ENCODE measurements around the gene KRT3. TPM values are rescaled to one million over a fixed set of nuclear protein-coding genes. Genes with fewer than 3 reads are reported as not detected.
"Not testable (repeated sequence)": the region's sequence is repeated elsewhere in the genome, so short reads cannot be mapped to it uniquely, and the experiment has no call there.

Gene KRT3
- total RNA-seq, 1 donor from 2014 or later, result under 0.01 TPM

DNA sequence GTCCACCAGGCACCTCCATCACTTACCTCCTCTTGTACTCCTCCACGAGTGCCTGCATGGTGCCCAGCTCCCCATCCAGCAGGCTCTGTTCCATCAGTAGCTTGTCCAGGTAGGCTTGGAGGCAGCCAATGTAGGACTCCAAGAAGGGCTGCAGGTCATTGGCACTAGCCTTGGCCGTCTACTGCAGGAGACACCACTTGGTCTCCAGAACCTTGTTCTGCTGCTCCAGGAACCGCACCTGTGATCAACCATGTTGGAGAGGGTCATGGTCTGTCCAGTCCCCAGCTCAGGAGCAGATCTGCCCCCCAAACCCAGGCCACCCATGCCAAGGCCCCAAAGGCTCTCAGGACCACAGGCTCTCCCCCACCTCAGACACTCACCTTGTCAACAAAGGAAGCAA lies 42.6 kb downstream of the KRT3 start:
- no peak for DNase-seq (ENCODE audit: low read depth)
- no peak for FAIRE-seq
- TF ChIP-seq, protein P1, sequence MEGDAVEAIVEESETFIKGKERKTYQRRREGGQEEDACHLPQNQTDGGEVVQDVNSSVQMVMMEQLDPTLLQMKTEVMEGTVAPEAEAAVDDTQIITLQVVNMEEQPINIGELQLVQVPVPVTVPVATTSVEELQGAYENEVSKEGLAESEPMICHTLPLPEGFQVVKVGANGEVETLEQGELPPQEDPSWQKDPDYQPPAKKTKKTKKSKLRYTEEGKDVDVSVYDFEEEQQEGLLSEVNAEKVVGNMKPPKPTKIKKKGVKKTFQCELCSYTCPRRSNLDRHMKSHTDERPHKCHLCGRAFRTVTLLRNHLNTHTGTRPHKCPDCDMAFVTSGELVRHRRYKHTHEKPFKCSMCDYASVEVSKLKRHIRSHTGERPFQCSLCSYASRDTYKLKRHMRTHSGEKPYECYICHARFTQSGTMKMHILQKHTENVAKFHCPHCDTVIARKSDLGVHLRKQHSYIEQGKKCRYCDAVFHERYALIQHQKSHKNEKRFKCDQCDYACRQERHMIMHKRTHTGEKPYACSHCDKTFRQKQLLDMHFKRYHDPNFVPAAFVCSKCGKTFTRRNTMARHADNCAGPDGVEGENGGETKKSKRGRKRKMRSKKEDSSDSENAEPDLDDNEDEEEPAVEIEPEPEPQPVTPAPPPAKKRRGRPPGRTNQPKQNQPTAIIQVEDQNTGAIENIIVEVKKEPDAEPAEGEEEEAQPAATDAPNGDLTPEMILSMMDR (IDR thresholded peaks at IDR 0.05; ENCODE audit: insufficient read depth, low read length, severe bottlenecking), result no peak
- Histone ChIP-seq H3K27me3 (ENCODE audit: control insufficient read depth, insufficient read depth, low read length) (peaks cover 6% of the 10 kb centered on the region), H3K4me3 (ENCODE audit: low read depth, low read length) (no peak overlapping the region), H3K36me3 (ENCODE audit: control insufficient read depth, insufficient read depth, low read length) (no peaks in the 10 kb centered on the region)

DNA sequence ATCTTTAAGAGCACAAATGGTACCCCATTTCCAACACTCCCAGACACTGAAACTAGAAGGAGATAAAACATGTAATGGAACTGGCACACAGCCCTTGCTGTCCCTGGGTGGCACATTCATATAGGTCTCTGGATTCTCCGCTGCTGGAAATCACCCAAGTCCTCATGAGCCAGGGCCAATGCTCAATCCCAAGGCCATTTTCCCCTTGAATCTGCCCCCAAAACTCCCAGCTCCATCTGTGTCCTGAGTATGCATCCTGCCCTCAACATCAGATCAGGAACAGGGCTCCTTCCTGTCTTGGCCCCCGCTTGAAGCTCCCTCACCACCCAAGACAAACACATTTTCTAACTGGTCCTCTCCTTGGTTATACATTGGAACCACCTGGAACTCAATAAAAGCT lies 43.4 kb downstream of the KRT3 start:
- H3K4me3 ChIP-seq (ENCODE audit: low read depth, low read length), result no peak overlapping the region
- H3K27me3 ChIP-seq (ENCODE audit: control insufficient read depth, insufficient read depth, low read length), result peaks cover 6% of the 10 kb centered on the region
- DNase-seq (ENCODE audit: low read depth) (no peak), FAIRE-seq (no peak)
- no peaks in the 10 kb centered on the region for H3K36me3 ChIP-seq (ENCODE audit: control insufficient read depth, insufficient read depth, low read length)
- TF ChIP-seq, protein P1 (IDR thresholded peaks at IDR 0.05; ENCODE audit: insufficient read depth, low read length, severe bottlenecking), result no peak

GRCh38 chr12:52751795-52752194 lies 44.1 kb downstream of the KRT3 start:
- no peak overlapping the region for H3K4me3 ChIP-seq (ENCODE audit: low read depth, low read length)
- no peaks in the 10 kb centered on the region for H3K36me3 ChIP-seq (ENCODE audit: control insufficient read depth, insufficient read depth, low read length)
- H3K27me3 ChIP-seq (ENCODE audit: control insufficient read depth, insufficient read depth, low read length), result peaks cover 6% of the 10 kb centered on the region
- TF ChIP-seq, protein P1 (IDR thresholded peaks at IDR 0.05; ENCODE audit: insufficient read depth, low read length, severe bottlenecking), result no peak
- FAIRE-seq (no peak), DNase-seq (ENCODE audit: low read depth) (no peak)

DNA sequence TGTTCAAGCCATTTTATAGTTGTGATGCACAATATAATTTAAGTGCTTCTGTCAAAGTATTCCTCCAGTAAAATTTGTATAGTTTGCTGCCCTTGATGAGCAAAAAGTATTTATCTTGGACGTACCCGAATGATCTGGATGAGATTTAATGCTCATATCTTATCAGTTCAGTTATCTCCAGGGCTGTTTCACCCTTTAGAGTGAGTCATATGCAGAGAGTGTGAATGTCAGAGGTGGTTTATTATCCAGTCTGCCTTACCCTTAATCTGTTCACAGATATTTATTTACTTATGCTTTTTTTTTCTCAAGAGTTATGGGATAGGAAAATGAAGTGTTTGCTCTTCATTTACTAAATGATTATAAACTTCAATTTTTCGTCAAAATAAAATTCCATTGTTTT lies 45.4 kb downstream of the KRT3 start:
- not testable (repeated sequence) for DNase-seq (ENCODE audit: low read depth); FAIRE-seq; H3K27me3 ChIP-seq (ENCODE audit: control insufficient read depth, insufficient read depth, low read length); H3K4me3 ChIP-seq (ENCODE audit: low read depth, low read length); H3K36me3 ChIP-seq (ENCODE audit: control insufficient read depth, insufficient read depth, low read length)

DNA sequence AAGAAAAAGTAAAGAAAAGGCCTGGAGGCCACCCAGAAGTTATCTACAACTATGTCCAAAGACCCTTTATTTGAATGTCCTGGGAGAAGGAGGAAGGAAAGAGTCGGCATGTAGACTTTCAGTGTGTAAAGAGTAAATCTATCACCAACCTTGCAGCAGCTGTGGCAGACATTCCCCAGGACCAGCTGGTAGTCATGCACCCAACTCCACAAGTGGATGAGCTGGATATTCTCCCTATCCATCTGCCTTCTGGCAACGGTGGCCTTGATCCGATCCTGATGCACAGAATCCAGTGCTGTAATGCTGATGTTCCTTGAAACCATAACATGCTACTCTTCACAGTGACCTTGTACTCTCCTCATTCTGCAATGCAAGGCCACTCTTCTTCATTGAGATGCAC lies 46.1 kb downstream of the KRT3 start:
- Histone ChIP-seq H3K27me3 (ENCODE audit: control insufficient read depth, insufficient read depth, low read length) (peaks cover 6% of the 10 kb centered on the region), H3K36me3 (ENCODE audit: control insufficient read depth, insufficient read depth, low read length) (no peaks in the 10 kb centered on the region), H3K4me3 (ENCODE audit: low read depth, low read length) (no peak overlapping the region)
- TF ChIP-seq, protein P1 (IDR thresholded peaks at IDR 0.05; ENCODE audit: insufficient read depth, low read length, severe bottlenecking), result no peak
- FAIRE-seq (no peak), DNase-seq (ENCODE audit: low read depth) (no peak)

- peaks cover 5% of the 10 kb centered on the region for H3K27me3 ChIP-seq (ENCODE audit: control insufficient read depth, insufficient read depth, low read length)
- no peak overlapping the region for H3K4me3 ChIP-seq (ENCODE audit: low read depth, low read length)
- no peak for DNase-seq (ENCODE audit: low read depth)
- TF ChIP-seq, protein P1 (IDR thresholded peaks at IDR 0.05; ENCODE audit: insufficient read depth, low read length, severe bottlenecking), result no peak
- FAIRE-seq, result peak; percentile 73
- no peaks in the 10 kb centered on the region for H3K36me3 ChIP-seq (ENCODE audit: control insufficient read depth, insufficient read depth, low read length)
Observed at GRCh38 chr12:52748578-52748977, 47.3 kb downstream of the KRT3 start.

All from bronchial epithelial cell (primary cell).